RWPE1 (cell line): ENCODE measurements around the gene CCBE1.

Source experiments
- CTCF ChIA-PET: fragments of 350-600 bp; sonication (Branson Sonifier 250); formaldehyde crosslinking; extraction: SDS; loops from one replicate; lab custom pipeline; 2021; lab: Yijun Ruan, JAX
- POLR2A ChIA-PET: fragments of 400-600 bp; formaldehyde crosslinking; extraction: SDS; loops from one replicate; lab custom pipeline; 2020; ENCODE audit warnings: antibody characterized with exemption; ENCODE audit not compliant: low non-redundant PET; lab: Yijun Ruan, JAX
- DNase-seq: peaks from one replicate; pipeline ENCODE4 v3.0.0; 2012; ENCODE audit warnings: low spot score
- H3K27ac ChIP-seq: fragments of 450-650 bp; 2 replicates; pipeline ENCODE4 v1.5.1; 2017
- CTCF ChIP-seq: fragments of 450-650 bp; conservative IDR thresholded peaks from 2 replicates; pipeline ENCODE4 v1.5.1; 2017; ENCODE audit warnings: low read depth, mild to moderate bottlenecking

The CCBE1 gene

GRCh38 chr18:59512025-59512755 lies 185.0 kb downstream of the CCBE1 start:
- peak overlapping the region; percentile 81 for H3K27ac ChIP-seq
- TF ChIP-seq CTCF: no peak
- CTCF ChIA-PET: no interaction called here
- DNase-seq: no peak
- POLR2A ChIA-PET: no interaction called here

GRCh38 chr18:59509481-59510442 lies 187.5 kb downstream of the CCBE1 start:
- no peak for DNase-seq
- TF ChIP-seq CTCF: no peak
- ChIA-PET CTCF (interaction anchor here (0.6 kb wide), 1 partner anchor 16 kb away, joined by 4 read pairs; no protein-coding TSS in a partner anchor), POLR2A (no interaction called here)
- no peak overlapping the region for H3K27ac ChIP-seq

DNA sequence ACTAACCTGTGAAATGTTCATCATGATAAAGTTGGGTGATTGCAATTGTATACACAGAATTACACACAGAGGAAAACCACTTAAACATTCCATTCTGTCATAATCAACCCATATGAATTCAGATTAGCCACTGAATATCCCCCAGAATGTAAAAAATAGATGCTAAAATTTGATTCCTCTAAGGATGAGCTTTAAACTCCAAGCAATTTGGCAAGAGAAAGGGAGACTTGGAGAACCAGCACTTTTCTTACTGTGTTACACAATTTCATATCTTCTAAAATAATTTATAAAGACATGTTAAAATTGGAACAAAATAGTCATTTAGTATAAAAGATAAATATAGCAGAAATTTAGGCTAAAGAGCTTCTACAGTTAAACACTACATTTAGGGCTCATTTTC lies 191.9 kb downstream of the CCBE1 start:
- ChIA-PET CTCF (interaction anchor here (0.7 kb wide), 1 partner anchor 318 kb away, joined by 3 read pairs; no protein-coding TSS in a partner anchor), POLR2A (no interaction called here)
- DNase-seq: no peak
- no peak for TF ChIP-seq CTCF
- H3K27ac ChIP-seq: no peak overlapping the region

- DNase-seq: peak; percentile 58
- ChIA-PET CTCF (interaction anchor here (0.6 to 0.8 kb wide), 2 partner anchors 230 to 319 kb away, joined by 3 to 4 read pairs; no protein-coding TSS in a partner anchor), POLR2A (no interaction called here)
- no peak for TF ChIP-seq CTCF
- H3K27ac ChIP-seq: peak overlapping the region; percentile 92
These were observed 194.7 kb downstream of the CCBE1 start for GRCh38 chr18:59502274-59503175.

DNA sequence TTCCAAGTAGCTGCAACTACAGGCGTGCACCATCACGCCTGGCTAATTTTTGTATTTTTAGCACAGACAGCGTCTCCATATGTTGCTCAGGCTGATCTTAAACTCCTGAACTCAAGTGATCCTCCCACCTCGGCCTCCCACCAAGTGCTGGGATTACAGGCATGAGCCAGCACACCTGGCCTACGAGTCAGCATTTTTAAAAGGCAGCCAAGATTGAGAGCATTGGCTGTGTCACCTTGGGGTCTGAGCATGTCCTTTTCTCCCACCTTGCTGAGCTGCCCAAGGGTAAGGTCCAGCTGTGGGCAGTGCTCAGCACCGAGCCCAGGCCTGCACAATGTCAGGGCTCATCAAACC lies 195.3 kb downstream of the CCBE1 start:
- no peak for TF ChIP-seq CTCF
- POLR2A ChIA-PET: no interaction called here
- H3K27ac ChIP-seq: peak overlapping the region; percentile 92
- CTCF ChIA-PET: no interaction called here
- no peak for DNase-seq
